Measurements from ENCODE around the gene TYW1.

GRCh38 chr7:67019562-67020390 lies 23.1 kb downstream of the TYW1 start:
- no peak for TF ChIP-seq POLR2A (IDR thresholded peaks at IDR 0.05)
- TF ChIP-seq, protein P1, sequence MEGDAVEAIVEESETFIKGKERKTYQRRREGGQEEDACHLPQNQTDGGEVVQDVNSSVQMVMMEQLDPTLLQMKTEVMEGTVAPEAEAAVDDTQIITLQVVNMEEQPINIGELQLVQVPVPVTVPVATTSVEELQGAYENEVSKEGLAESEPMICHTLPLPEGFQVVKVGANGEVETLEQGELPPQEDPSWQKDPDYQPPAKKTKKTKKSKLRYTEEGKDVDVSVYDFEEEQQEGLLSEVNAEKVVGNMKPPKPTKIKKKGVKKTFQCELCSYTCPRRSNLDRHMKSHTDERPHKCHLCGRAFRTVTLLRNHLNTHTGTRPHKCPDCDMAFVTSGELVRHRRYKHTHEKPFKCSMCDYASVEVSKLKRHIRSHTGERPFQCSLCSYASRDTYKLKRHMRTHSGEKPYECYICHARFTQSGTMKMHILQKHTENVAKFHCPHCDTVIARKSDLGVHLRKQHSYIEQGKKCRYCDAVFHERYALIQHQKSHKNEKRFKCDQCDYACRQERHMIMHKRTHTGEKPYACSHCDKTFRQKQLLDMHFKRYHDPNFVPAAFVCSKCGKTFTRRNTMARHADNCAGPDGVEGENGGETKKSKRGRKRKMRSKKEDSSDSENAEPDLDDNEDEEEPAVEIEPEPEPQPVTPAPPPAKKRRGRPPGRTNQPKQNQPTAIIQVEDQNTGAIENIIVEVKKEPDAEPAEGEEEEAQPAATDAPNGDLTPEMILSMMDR (IDR thresholded peaks at IDR 0.05): no peak

All from prostate gland (tissue), 2 donors.